GM12878 (cell line): ENCODE measurements around the gene SLC15A1. TPM values are rescaled to one million over a fixed set of nuclear protein-coding genes. Genes with fewer than 3 reads are reported as not detected.

Experiments
- ATAC-seq: fragments of 200-7000 bp; cut with Tn5 transposase; 3 replicates; pipeline ENCODE4 v1.9.1; 2020; ENCODE audit warnings: mild to moderate bottlenecking, moderate library complexity
- BruUV-seq: library from RNA; stranded (reverse); fragments of 400-500 nt; replicated peaks from 2 replicates; lab custom pipeline; 2021; lab: Mats Ljungman, UMichigan
- CTCF ChIA-PET: fragments of 300-600 bp; sonication (Branson Sonifier 250); formaldehyde crosslinking; extraction: SDS; loops from one replicate; lab custom pipeline; 2021; ENCODE audit warnings: inconsistent platforms; lab: Yijun Ruan, JAX
- POLR2A ChIA-PET: fragments of 350-600 bp; formaldehyde crosslinking; extraction: SDS; loops from one replicate; lab custom pipeline; 2021; ENCODE audit warnings: inconsistent platforms; lab: Charles Lee
- RAD21 ChIA-PET: fragments of 300-600 bp; sonication (Branson Sonifier 250); formaldehyde crosslinking; loops from one replicate; lab custom pipeline; 2023; ENCODE audit warnings: antibody characterized with exemption; ENCODE audit not compliant: unreplicated experiment; lab: Charles Lee
- SMC1A ChIA-PET: fragments of 300-600 bp; sonication (Branson Sonifier 250); formaldehyde crosslinking; loops from one replicate; lab custom pipeline; 2023; ENCODE audit not compliant: unreplicated experiment, uncharacterized antibody; lab: Charles Lee
- DNase-seq: peaks from one replicate; pipeline ENCODE4 v3.0.0-alpha.2; 2011; ENCODE audit warnings: low read depth, low spot score
- FAIRE-seq: peaks from 3 replicates; lab custom pipeline; 2011; peaks lifted over from hg19 to GRCh38; lab: Jason Lieb, UNC
- H2AFZ ChIP-seq: 2 replicates; pipeline ENCODE4 v1.6.0; 2011; ENCODE audit warnings: low read depth, low read length, control low read depth; ENCODE audit not compliant: control insufficient read depth
- H3K27ac ChIP-seq: 2 replicates; pipeline ENCODE4 v1.5.1; 2011; ENCODE audit warnings: control low read depth; ENCODE audit not compliant: control insufficient read depth, insufficient read depth
- H3K27me3 ChIP-seq, 2 experiments: replicated peaks in 1 of 2; 2 replicates each; pipeline versions ENCODE4 v1.6.0 to v1.6.1; 2011; ENCODE audit warnings: low read length in 1 of 2; ENCODE audit not compliant: control insufficient read depth in 2 of 2, insufficient read depth in 2 of 2
- H3K36me3 ChIP-seq, 2 experiments: 2 replicates each; pipeline ENCODE4 v1.5.1; 2011; ENCODE audit warnings: low read length in 1 of 2; ENCODE audit not compliant: control insufficient read depth in 2 of 2, insufficient read depth in 2 of 2
- H3K4me1 ChIP-seq: 2 replicates; pipeline ENCODE4 v1.6.1; 2011; ENCODE audit warnings: mild to moderate bottlenecking, low read length, moderate library complexity, mixed read lengths; ENCODE audit not compliant: control insufficient read depth, insufficient read depth
- H3K4me2 ChIP-seq: 2 replicates; pipeline ENCODE4 v1.6.0; 2011; ENCODE audit warnings: control low read depth; ENCODE audit not compliant: control insufficient read depth, insufficient read depth
- H3K4me3 ChIP-seq: fragments of 200-600 bp; sonication (generic); 2 replicates; pipeline ENCODE4 v1.5.1; 2016
- H3K79me2 ChIP-seq: 2 replicates; pipeline ENCODE4 v1.6.0; 2011; ENCODE audit warnings: low read length; ENCODE audit not compliant: control insufficient read depth, insufficient read depth
- H3K9ac ChIP-seq: 2 replicates; pipeline ENCODE4 v1.8.0; 2011; ENCODE audit warnings: low read length, control low read depth, mixed read lengths; ENCODE audit not compliant: control insufficient read depth, insufficient read depth
- H3K9me3 ChIP-seq: replicated peaks from 3 replicates; pipeline ENCODE4 v1.5.1; 2011; ENCODE audit warnings: mild to moderate bottlenecking, low read length; ENCODE audit not compliant: control insufficient read depth, insufficient read depth
- H4K20me1 ChIP-seq: 2 replicates; pipeline ENCODE4 v1.6.0; 2011; ENCODE audit not compliant: control insufficient read depth, insufficient read depth
- BHLHE40 ChIP-seq, 2 experiments: fragments of 450-650 bp in 1 of 2; IDR thresholded peaks; 2 replicates each; pipeline ENCODE4 v1.6.1; 2011 to 2017; ENCODE audit warnings: low read depth in 2 of 2, borderline replicate concordance in 1 of 2, improper control_type of control experiment in 1 of 2, low read length in 1 of 2, mild to moderate bottlenecking in 1 of 2
- CBX5 ChIP-seq: sonication (generic); IDR thresholded peaks from 2 replicates; pipeline ENCODE4 v1.6.1; 2016; ENCODE audit warnings: low read depth, moderate library complexity, mild to moderate bottlenecking, inconsistent platforms
- CHD1 ChIP-seq: IDR thresholded peaks from 2 replicates; pipeline ENCODE4 v1.6.1; 2012; ENCODE audit warnings: low read depth, low read length, improper control_type of control experiment
- ETV6 ChIP-seq, 2 experiments: fragments of 450-650 bp in 1 of 2; IDR thresholded peaks in 1 of 2; conservative IDR thresholded peaks in 1 of 2; 2 replicates each; pipeline ENCODE4 v1.6.1; 2014; ENCODE audit warnings: antibody characterized with exemption in 1 of 2, borderline replicate concordance in 1 of 2, low read depth in 1 of 2, mild to moderate bottlenecking in 1 of 2, moderate library complexity in 1 of 2
- IRF3 ChIP-seq: fragments of 450-650 bp; IDR thresholded peaks from 2 replicates; pipeline ENCODE4 v1.6.1; 2014; ENCODE audit warnings: mild to moderate bottlenecking
- MLLT1 ChIP-seq: fragments of 450-650 bp; IDR thresholded peaks from 2 replicates; pipeline ENCODE4 v1.6.1; 2016; ENCODE audit warnings: mild to moderate bottlenecking
- PBX3 ChIP-seq: IDR thresholded peaks from 2 replicates; pipeline ENCODE4 v1.6.1; 2011; ENCODE audit warnings: mild to moderate bottlenecking, low read depth, low read length, moderate library complexity; ENCODE audit not compliant: insufficient replicate concordance
- POLR2AphosphoS5 ChIP-seq: IDR thresholded peaks from 2 replicates; pipeline ENCODE4 v1.6.1; 2011; ENCODE audit warnings: mild to moderate bottlenecking, low read length, inconsistent platforms
- REST ChIP-seq: IDR thresholded peaks from 2 replicates; pipeline ENCODE4 v1.6.1; 2012; ENCODE audit warnings: mild to moderate bottlenecking, low read depth, low read length
- SMARCA5 ChIP-seq: fragments of 450-650 bp; IDR thresholded peaks from 2 replicates; pipeline ENCODE4 v1.6.1; 2017; ENCODE audit warnings: mild to moderate bottlenecking
- STAT1 ChIP-seq: fragments of 450-650 bp; conservative IDR thresholded peaks from 2 replicates; pipeline ENCODE4 v1.6.1; 2014; ENCODE audit warnings: antibody characterized with exemption, mild to moderate bottlenecking
- TCF3 ChIP-seq: IDR thresholded peaks from 2 replicates; pipeline ENCODE4 v1.6.1; 2012; ENCODE audit warnings: low read depth, mild to moderate bottlenecking, low read length, borderline replicate concordance; ENCODE audit not compliant: insufficient read depth
- ZNF622 ChIP-seq: fragments of 450-650 bp; IDR thresholded peaks from 2 replicates; pipeline ENCODE4 v1.6.1; 2017; ENCODE audit warnings: mild to moderate bottlenecking, inconsistent platforms
- WGBS: methylation state at CpG from one replicate; pipeline ENCODE4 v1.1.6; 2016; ENCODE audit warnings: low lambda C conversion rate; ENCODE audit not compliant: insufficient replicate concordance, insufficient coverage; ENCODE audit errors: missing lambda C conversion rate; 5-methylcytosine and 5-hydroxymethylcytosine counted together
- in situ Hi-C: fragments of 300-500 bp; cut with MboI; formaldehyde crosslinking; loops from 9 replicates; pipeline ENCODE4 v1.14.3; 2018; ENCODE audit warnings: mixed read lengths
- intact Hi-C: fragments of 100-400 bp; cut with micrococcal nuclease; formaldehyde crosslinking; loops from one replicate; pipeline ENCODE4 v1.14.2; 2022; ENCODE audit not compliant: unreplicated experiment
- polyA plus RNA-seq, 11 experiments: library from polyadenylated mRNA; depleted of rRNA in 4 of 11; unstranded in 6 of 11; stranded (reverse) in 5 of 11; fragments of >200 nt; fragmentation: Nextera tagmentation in 4 of 11; fragmentation: Illumina TruSeq in 1 of 11; extraction: Ambion mirVana in 4 of 11; extraction: Trizol in 1 of 11; gene quantifications; 1 replicate in 1 of 11; 2 replicates in 10 of 11; pipeline versions ENCODE4 v1.2.1 to v1.2.3, GENCODE V29; 2011 to 2016; ENCODE audit warnings: inconsistent platforms in 2 of 11, missing spikeins in 2 of 11, low read depth in 1 of 11
- total RNA-seq, 4 experiments: library from RNA; depleted of rRNA in 3 of 4; stranded (reverse); fragments of >200 nt in 3 of 4; fragmentation: Illumina TruSeq in 1 of 4; extraction: Trizol in 1 of 4; gene quantifications; 2 replicates each; pipeline versions ENCODE4 v1.2.1 to v1.2.3, GENCODE V29; 2013 to 2021

SLC15A1 gene
- total and polyA plus RNA-seq, 10 of the 15 experiments (the other 5 are each of a cell fraction or from before 2014, with no cell fraction given): not detected

- ChIA-PET RAD21 (interaction anchor here (1.3 kb wide), 1 partner anchor 166 kb away, joined by 3 read pairs; no protein-coding TSS in a partner anchor), POLR2A (no interaction called here), CTCF (interaction anchor here (1.1 kb wide), 1 partner anchor 204 kb away, joined by 4 read pairs; no protein-coding TSS in a partner anchor), SMC1A (interaction anchor here (1.3 to 1.9 kb wide), 3 partner anchors 67 to 182 kb away, joined by 3 to 4 read pairs (median 4); no protein-coding TSS in a partner anchor)
- no peak for FAIRE-seq
- no peaks in the 10 kb centered on the region; the same call in 1 of the 2 replicates for H3K79me2 ChIP-seq
- WGBS: 44% methylated on average over 3 of the region's 3 CpGs
- in situ Hi-C loops: no loop called here
- no peak overlapping the region for H3K9ac ChIP-seq
- peaks cover 3% of the 10 kb centered on the region; the same call in 1 of the 2 replicates for H3K4me1 ChIP-seq
- H3K36me3 ChIP-seq: no peaks in the 10 kb centered on the region
- BruUV-seq: no TSS peak
- 0 out of 4 replicates have a peak, but pooled peaks cover 0 to 3% of the 10 kb centered on the region in 2 experiments for H3K27me3 ChIP-seq
- H4K20me1 ChIP-seq: no peaks in the 10 kb centered on the region
- H3K4me2 ChIP-seq: no peak overlapping the region
- H2AFZ ChIP-seq: no peak overlapping the region
- no peak for ATAC-seq
- intact Hi-C loops: no loop called here
- no peaks in the 10 kb centered on the region for H3K9me3 ChIP-seq
- DNase-seq: no peak
- H3K4me3 ChIP-seq: no peak overlapping the region
- no peak overlapping the region for H3K27ac ChIP-seq
- TF ChIP-seq BHLHE40 (IDR thresholded peaks at IDR 0.05; ENCODE audit: borderline replicate concordance in 1 of 2, low read depth in 2 of 2, low read length in 1 of 2): no peak
- TF ChIP-seq SMARCA5: no peak
- no peak for TF ChIP-seq ETV6 (conservative IDR thresholded peaks at IDR 0.05 in 1 of 2, IDR thresholded peaks at IDR 0.05 in 1 of 2; ENCODE audit: borderline replicate concordance in 1 of 2, low read depth in 1 of 2)
- no peak for TF ChIP-seq STAT1
- TF ChIP-seq PBX3: no peak
- no peak for TF ChIP-seq CBX5
- no peak for TF ChIP-seq TCF3
- TF ChIP-seq REST: no peak
- no peak for TF ChIP-seq MLLT1
- TF ChIP-seq CHD1: no peak
- TF ChIP-seq POLR2AphosphoS5: no peak
- TF ChIP-seq IRF3: no peak
- TF ChIP-seq ZNF622: no peak
Measured at GRCh38 chr13:98648686-98649085, 103.8 kb downstream of the SLC15A1 start.
